Measurements from ENCODE around the gene MAPKAPK2. TPM values are rescaled to one million over a fixed set of nuclear protein-coding genes. Genes with fewer than 3 reads are reported as not detected.

Gene MAPKAPK2
- total and polyA plus RNA-seq, 2 of the 13 experiments (the other 11 are each of a cell fraction or from before 2014, with no cell fraction given), result 16.6 to 34.0 TPM

DNA sequence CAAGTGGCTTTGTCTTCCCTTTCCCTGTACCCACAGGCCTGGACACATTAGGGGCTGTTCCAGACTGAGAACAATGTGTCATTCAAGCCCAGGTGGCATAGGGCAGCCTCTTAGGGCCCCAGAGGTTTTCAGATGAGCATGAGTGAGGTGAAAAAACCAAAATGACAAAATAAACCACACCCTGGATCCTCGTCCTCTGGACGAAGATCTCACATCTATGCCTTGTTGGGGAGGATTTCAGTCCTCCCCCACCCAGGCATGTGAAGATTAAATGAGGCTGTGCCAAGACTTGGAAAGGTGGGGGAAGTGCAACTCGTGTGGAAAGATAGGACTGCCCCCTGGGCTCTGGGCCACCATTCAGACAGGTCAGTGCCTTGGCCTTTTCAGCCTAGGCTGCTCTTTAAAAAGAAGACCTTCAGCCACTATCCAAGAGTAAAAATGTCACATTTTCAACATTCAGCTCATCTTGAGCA, 53.1 kb downstream of the MAPKAPK2 start:
- no TSS peak for BruUV-seq (replicated peaks)
- Histone ChIP-seq H3K79me2 (ENCODE audit: insufficient read depth, low read length) (no peaks in the 10 kb centered on the region), H3K36me3 (replicated peaks in 1 of 2; ENCODE audit: control insufficient read depth in 1 of 2, insufficient read depth in 2 of 2, low read length in 2 of 2) (peaks cover 3 to 5% of the 10 kb centered on the region in 2 experiments; a peak in 3 of 5 replicates), H3K9me3 (ENCODE audit: low read length) (no peaks in the 10 kb centered on the region), H4K20me1 (ENCODE audit: insufficient read depth, low read length) (no peaks in the 10 kb centered on the region), H2AFZ (ENCODE audit: low read length) (no peak overlapping the region), H3K4me1 (ENCODE audit: insufficient read depth, low read length) (no peaks in the 10 kb centered on the region), H3K27ac (ENCODE audit: extremely low read length, insufficient read depth, low read length) (no peak overlapping the region), H3K27me3 (ENCODE audit: control insufficient read depth in 1 of 2, insufficient read depth in 2 of 2, low read length in 2 of 2) (peaks cover 0 to 5% of the 10 kb centered on the region in 2 experiments; a peak in 1 of 5 replicates), H3K4me3 (replicated peaks in 1 of 3; ENCODE audit: insufficient read depth in 1 of 3, low read depth in 2 of 3, low read length in 3 of 3) (no peak overlapping the region), H3K9ac (ENCODE audit: insufficient read depth, low read depth, low read length) (no peak overlapping the region), H3K4me2 (ENCODE audit: low read depth, low read length) (no peak overlapping the region)
- intact Hi-C loops (cut with micrococcal nuclease; ENCODE audit: unreplicated experiment), result loop anchor here (10.0 kb wide), 1 partner anchor 337 kb away; no protein-coding TSS in a partner anchor
- in situ Hi-C loops (cut with HindIII; ENCODE audit: extremely low pct_ligation_motif_present, low pct_unique_long_range_greater_than_20kb), result loop anchor here (5.0 to 10.0 kb wide), 2 partner anchors 175 to 247 kb away; no protein-coding TSS in a partner anchor
- no peak for ATAC-seq
- ChIA-PET POLR2A (no interaction called here), CTCF (ENCODE audit: low intra/inter-chr PET ratio, low total read pairs) (no interaction called here)
- FAIRE-seq, result no peak
- 48% methylated on average over 3 of the region's 3 CpGs for WGBS (ENCODE audit: low lambda C conversion rate)
- no peak for DNase-seq (ENCODE audit: low spot score)
- TF ChIP-seq CC2D1A (CRISPR knock-in tag; IDR thresholded peaks at IDR 0.05), result no peak
- TF ChIP-seq ZNF644 (CRISPR knock-in tag; IDR thresholded peaks at IDR 0.05; ENCODE audit: low read depth), result no peak
- TF ChIP-seq, protein P1, sequence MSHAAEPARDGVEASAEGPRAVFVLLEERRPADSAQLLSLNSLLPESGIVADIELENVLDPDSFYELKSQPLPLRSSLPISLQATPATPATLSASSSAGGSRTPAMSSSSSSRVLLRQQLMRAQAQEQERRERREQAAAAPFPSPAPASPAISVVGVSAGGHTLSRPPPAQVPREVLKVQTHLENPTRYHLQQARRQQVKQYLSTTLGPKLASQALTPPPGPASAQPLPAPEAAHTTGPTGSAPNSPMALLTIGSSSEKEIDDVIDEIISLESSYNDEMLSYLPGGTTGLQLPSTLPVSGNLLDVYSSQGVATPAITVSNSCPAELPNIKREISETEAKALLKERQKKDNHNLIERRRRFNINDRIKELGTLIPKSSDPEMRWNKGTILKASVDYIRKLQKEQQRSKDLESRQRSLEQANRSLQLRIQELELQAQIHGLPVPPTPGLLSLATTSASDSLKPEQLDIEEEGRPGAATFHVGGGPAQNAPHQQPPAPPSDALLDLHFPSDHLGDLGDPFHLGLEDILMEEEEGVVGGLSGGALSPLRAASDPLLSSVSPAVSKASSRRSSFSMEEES (CRISPR knock-in tag; IDR thresholded peaks at IDR 0.05), result no peak
- no peak for TF ChIP-seq ZNF567 (CRISPR knock-in tag; IDR thresholded peaks at IDR 0.05; ENCODE audit: borderline replicate concordance)
- TF ChIP-seq HOXD1 (CRISPR knock-in tag; IDR thresholded peaks at IDR 0.05), result no peak
- TF ChIP-seq PAF1 (CRISPR knock-in tag; IDR thresholded peaks at IDR 0.05), result 0 out of 2 replicates have a peak, but pooled peaks have one; percentile 35
- no peak for TF ChIP-seq ZNF775 (CRISPR knock-in tag; IDR thresholded peaks at IDR 0.05; ENCODE audit: borderline replicate concordance)
